Loucy (cell line): Measurements from ENCODE around the gene VPREB3.

Experiments
- EZH2phosphoT487 ChIP-seq: fragments of 200-600 bp; IDR thresholded peaks from 2 replicates; pipeline ENCODE4 v1.6.1; 2018; ENCODE audit warnings: antibody characterized with exemption, mild to moderate bottlenecking, moderate library complexity, borderline replicate concordance
- TF ChIP-seq, protein P1 (sequence below): fragments of 200-600 bp; sonication (generic); conservative IDR thresholded peaks from 2 replicates; pipeline ENCODE4 v1.5.1; 2014; ENCODE audit warnings: mild to moderate bottlenecking, antibody characterized with exemption, low read length

DNA sequence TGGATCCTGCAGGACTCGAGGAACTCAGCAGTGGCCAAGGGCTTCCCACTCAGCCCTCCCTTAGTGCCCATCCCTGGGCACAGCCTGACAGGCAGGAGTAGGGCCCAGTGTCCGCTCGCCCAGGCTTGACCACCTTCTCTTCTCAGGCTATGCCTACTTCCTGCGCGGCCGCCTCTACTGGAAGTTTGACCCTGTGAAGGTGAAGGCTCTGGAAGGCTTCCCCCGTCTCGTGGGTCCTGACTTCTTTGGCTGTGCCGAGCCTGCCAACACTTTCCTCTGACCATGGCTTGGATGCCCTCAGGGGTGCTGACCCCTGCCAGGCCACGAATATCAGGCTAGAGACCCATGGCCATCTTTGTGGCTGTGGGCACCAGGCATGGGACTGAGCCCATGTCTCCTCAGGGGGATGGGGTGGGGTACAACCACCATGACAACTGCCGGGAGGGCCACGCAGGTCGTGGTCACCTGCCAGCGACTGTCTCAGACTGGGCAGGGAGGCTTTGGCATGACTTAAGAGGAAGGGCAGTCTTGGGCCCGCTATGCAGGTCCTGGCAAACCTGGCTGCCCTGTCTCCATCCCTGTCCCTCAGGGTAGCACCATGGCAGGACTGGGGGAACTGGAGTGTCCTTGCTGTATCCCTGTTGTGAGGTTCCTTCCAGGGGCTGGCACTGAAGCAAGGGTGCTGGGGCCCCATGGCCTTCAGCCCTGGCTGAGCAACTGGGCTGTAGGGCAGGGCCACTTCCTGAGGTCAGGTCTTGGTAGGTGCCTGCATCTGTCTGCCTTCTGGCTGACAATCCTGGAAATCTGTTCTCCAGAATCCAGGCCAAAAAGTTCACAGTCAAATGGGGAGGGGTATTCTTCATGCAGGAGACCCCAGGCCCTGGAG lies 29.3 kb upstream of the VPREB3 start:
- TF ChIP-seq, protein P1, sequence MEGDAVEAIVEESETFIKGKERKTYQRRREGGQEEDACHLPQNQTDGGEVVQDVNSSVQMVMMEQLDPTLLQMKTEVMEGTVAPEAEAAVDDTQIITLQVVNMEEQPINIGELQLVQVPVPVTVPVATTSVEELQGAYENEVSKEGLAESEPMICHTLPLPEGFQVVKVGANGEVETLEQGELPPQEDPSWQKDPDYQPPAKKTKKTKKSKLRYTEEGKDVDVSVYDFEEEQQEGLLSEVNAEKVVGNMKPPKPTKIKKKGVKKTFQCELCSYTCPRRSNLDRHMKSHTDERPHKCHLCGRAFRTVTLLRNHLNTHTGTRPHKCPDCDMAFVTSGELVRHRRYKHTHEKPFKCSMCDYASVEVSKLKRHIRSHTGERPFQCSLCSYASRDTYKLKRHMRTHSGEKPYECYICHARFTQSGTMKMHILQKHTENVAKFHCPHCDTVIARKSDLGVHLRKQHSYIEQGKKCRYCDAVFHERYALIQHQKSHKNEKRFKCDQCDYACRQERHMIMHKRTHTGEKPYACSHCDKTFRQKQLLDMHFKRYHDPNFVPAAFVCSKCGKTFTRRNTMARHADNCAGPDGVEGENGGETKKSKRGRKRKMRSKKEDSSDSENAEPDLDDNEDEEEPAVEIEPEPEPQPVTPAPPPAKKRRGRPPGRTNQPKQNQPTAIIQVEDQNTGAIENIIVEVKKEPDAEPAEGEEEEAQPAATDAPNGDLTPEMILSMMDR: no peak
- TF ChIP-seq EZH2phosphoT487: no peak
